H9 (cell line): ENCODE measurements around the gene FRAS1. TPM values are rescaled to one million over a fixed set of nuclear protein-coding genes. Genes with fewer than 3 reads are reported as not detected.
"Not testable (repeated sequence)": the region's sequence is repeated elsewhere in the genome, so short reads cannot be mapped to it uniquely, and the experiment has no call there.

Source experiments
- DNase-seq: peaks from one replicate; pipeline ENCODE4 v3.0.0-alpha.2; 2017
- H2AFZ ChIP-seq: one replicate; pipeline ENCODE4 v1.6.1; 2013; ENCODE audit warnings: mild to moderate bottlenecking, low read length, control low read depth, moderate library complexity
- H2AK5ac ChIP-seq: 2 replicates; pipeline ENCODE4 v1.6.1; 2013; ENCODE audit warnings: low read length, control low read depth, mixed read lengths; ENCODE audit not compliant: insufficient read length
- H2BK120ac ChIP-seq: one replicate; pipeline ENCODE4 v1.6.1; 2013; ENCODE audit warnings: low read depth, mild to moderate bottlenecking, low read length, control low read depth, inconsistent platforms; ENCODE audit not compliant: poor library complexity, severe bottlenecking
- H2BK12ac ChIP-seq: 2 replicates; pipeline ENCODE4 v1.6.1; 2013; ENCODE audit warnings: low read length, control low read depth, mixed read lengths, low read depth; ENCODE audit not compliant: insufficient read length
- H2BK15ac ChIP-seq: 2 replicates; pipeline ENCODE4 v1.6.1; 2013; ENCODE audit warnings: low read depth, low read length, control low read depth
- H2BK20ac ChIP-seq: one replicate; pipeline ENCODE4 v1.6.1; 2013; ENCODE audit warnings: low read depth, mild to moderate bottlenecking, low read length, control low read depth, inconsistent platforms; ENCODE audit not compliant: poor library complexity, severe bottlenecking
- H2BK5ac ChIP-seq: 2 replicates; pipeline ENCODE4 v1.6.1; 2013; ENCODE audit warnings: low read length, control low read depth, mixed read lengths; ENCODE audit not compliant: insufficient read length
- H3K14ac ChIP-seq: 2 replicates; pipeline ENCODE4 v1.6.1; 2013; ENCODE audit warnings: low read length, control low read depth; ENCODE audit not compliant: insufficient read depth
- H3K18ac ChIP-seq: 2 replicates; pipeline ENCODE4 v1.6.1; 2013; ENCODE audit warnings: low read depth, mild to moderate bottlenecking, mixed read lengths, low read length, control low read depth; ENCODE audit not compliant: insufficient read length
- H3K23ac ChIP-seq: 2 replicates; pipeline ENCODE4 v1.6.1; 2013; ENCODE audit warnings: low read length, control low read depth, mixed read lengths, low read depth; ENCODE audit not compliant: insufficient read length
- H3K23me2 ChIP-seq: 2 replicates; pipeline ENCODE4 v1.6.1; 2013; ENCODE audit warnings: low read depth, mild to moderate bottlenecking, mixed read lengths, low read length, control low read depth; ENCODE audit not compliant: insufficient read length, poor library complexity, severe bottlenecking
- H3K27ac ChIP-seq: 2 replicates; pipeline ENCODE4 v1.5.1; 2013; ENCODE audit warnings: low read length, control low read depth, mixed read lengths, low read depth; ENCODE audit not compliant: insufficient read length
- H3K27me3 ChIP-seq: 2 replicates; pipeline ENCODE4 v1.6.1; 2013; ENCODE audit warnings: low read length, control low read depth, inconsistent platforms; ENCODE audit not compliant: insufficient read depth
- H3K4ac ChIP-seq: 2 replicates; pipeline ENCODE4 v1.6.1; 2013; ENCODE audit warnings: low read depth, mild to moderate bottlenecking, control low read depth, inconsistent platforms, low read length, moderate library complexity
- H3K4me1 ChIP-seq: 2 replicates; pipeline ENCODE4 v1.6.1; 2013; ENCODE audit warnings: low read length, control low read depth, inconsistent platforms; ENCODE audit not compliant: insufficient read depth
- H3K4me2 ChIP-seq: 2 replicates; pipeline ENCODE4 v1.6.1; 2013; ENCODE audit warnings: low read length, control low read depth, mixed read lengths; ENCODE audit not compliant: insufficient read length, insufficient read depth
- H3K56ac ChIP-seq: 2 replicates; pipeline ENCODE4 v1.6.1; 2013; ENCODE audit warnings: low read depth, mild to moderate bottlenecking, mixed read lengths, low read length, control low read depth; ENCODE audit not compliant: insufficient read length
- H3K79me1 ChIP-seq: 2 replicates; pipeline ENCODE4 v1.6.1; 2013; ENCODE audit warnings: low read depth, mild to moderate bottlenecking, moderate library complexity, low read length, control low read depth, inconsistent platforms; ENCODE audit not compliant: insufficient read depth, poor library complexity, severe bottlenecking
- H3K79me2 ChIP-seq: 2 replicates; pipeline ENCODE4 v1.6.1; 2013; ENCODE audit warnings: low read length, control low read depth, inconsistent platforms; ENCODE audit not compliant: insufficient read depth
- H3K9ac ChIP-seq: 2 replicates; pipeline ENCODE4 v1.6.1; 2013; ENCODE audit warnings: low read length, control low read depth, mixed read lengths; ENCODE audit not compliant: insufficient read length; ENCODE audit errors: extremely low read depth
- H3K9me3 ChIP-seq: one replicate; pipeline ENCODE4 v1.6.1; 2013; ENCODE audit warnings: low read depth, low read length, inconsistent platforms; ENCODE audit not compliant: control insufficient read depth
- H3T11ph ChIP-seq: one replicate; pipeline ENCODE4 v1.6.1; 2013; ENCODE audit warnings: mild to moderate bottlenecking, low read length, control low read depth, inconsistent platforms
- H4K20me1 ChIP-seq: one replicate; pipeline ENCODE4 v1.6.1; 2013; ENCODE audit not compliant: control insufficient read depth, insufficient read length, insufficient read depth
- H4K5ac ChIP-seq: 2 replicates; pipeline ENCODE4 v1.6.1; 2013; ENCODE audit warnings: low read depth, mild to moderate bottlenecking, mixed read lengths, low read length, control low read depth; ENCODE audit not compliant: insufficient read length
- H4K8ac ChIP-seq: replicated peaks from 2 replicates; pipeline ENCODE4 v1.6.1; 2013; ENCODE audit warnings: low read length, control low read depth, mixed read lengths, low read depth; ENCODE audit not compliant: insufficient read length
- H4K91ac ChIP-seq: 2 replicates; pipeline ENCODE4 v1.6.1; 2013; ENCODE audit warnings: low read depth, mild to moderate bottlenecking, moderate library complexity, mixed read lengths, low read length, control low read depth; ENCODE audit not compliant: insufficient read length
- H3K27ac Mint-ChIP-seq, 3 experiments: 2 replicates in 2 of 3; 3 replicates in 1 of 3; pipeline ENCODE4 v1.8.0; 2020 to 2021; ENCODE audit warnings: mixed read lengths in 3 of 3, mild to moderate bottlenecking in 1 of 3, moderate library complexity in 1 of 3
- H3K27me3 Mint-ChIP-seq: 2 replicates; pipeline ENCODE4 v1.8.0; 2021; ENCODE audit warnings: low read depth, mild to moderate bottlenecking, moderate library complexity, mixed read lengths
- H3K36me3 Mint-ChIP-seq, 3 experiments: 2 replicates in 2 of 3; 3 replicates in 1 of 3; pipeline ENCODE4 v1.8.0; 2020 to 2021; ENCODE audit warnings: low read depth in 3 of 3, mixed read lengths in 3 of 3; ENCODE audit not compliant: insufficient read depth in 1 of 3
- H3K4me1 Mint-ChIP-seq, 2 experiments: 2 replicates each; pipeline ENCODE4 v1.8.0; 2020; ENCODE audit warnings: mixed read lengths in 2 of 2
- H3K4me3 Mint-ChIP-seq, 2 experiments: 2 replicates in 1 of 2; 3 replicates in 1 of 2; pipeline ENCODE4 v1.8.0; 2020 to 2021; ENCODE audit warnings: mild to moderate bottlenecking in 2 of 2, mixed read lengths in 2 of 2, moderate library complexity in 1 of 2
- H3K9me3 Mint-ChIP-seq, 2 experiments: 2 replicates in 1 of 2; 3 replicates in 1 of 2; pipeline ENCODE4 v1.8.0; 2020; ENCODE audit warnings: mild to moderate bottlenecking in 2 of 2, mixed read lengths in 2 of 2, moderate library complexity in 1 of 2
- CTCF ChIP-seq: fragments of 200-600 bp; sonication (generic); conservative IDR thresholded peaks from 3 replicates; pipeline ENCODE4 v1.8.0; 2021; ENCODE audit warnings: antibody characterized with exemption, mild to moderate bottlenecking
- WGBS: extraction: QIAGEN DNeasy Blood & Tissue Kit; methylation state at CpG from one replicate; pipeline ENCODE4 v1.1.7; 2013; ENCODE audit warnings: missing lambda C conversion rate, low lambda C conversion rate, mixed read lengths; ENCODE audit not compliant: insufficient read length; ENCODE audit errors: extremely low coverage; 5-methylcytosine and 5-hydroxymethylcytosine counted together
- total RNA-seq: library from RNA; stranded (reverse); gene quantifications from 2 replicates; pipeline ENCODE4 v1.2.1, GENCODE V29; 2021

Gene FRAS1
- total RNA-seq, 1 experiment from 2014 or later: 58.5 TPM

GRCh38 chr4:78545275-78546246 lies 488.4 kb downstream of the FRAS1 start:
- Histone ChIP-seq H2BK120ac (no peak overlapping the region), H2BK15ac (no peak overlapping the region), H3K18ac (no peak overlapping the region), H3K9me3 (no peaks in the 10 kb centered on the region), H4K5ac (no peak overlapping the region), H3K14ac (no peak overlapping the region), H4K91ac (no peak overlapping the region), H3K4ac (no peak overlapping the region), H3K79me2 (no peaks in the 10 kb centered on the region), H3K23me2 (no peaks in the 10 kb centered on the region), H3K27me3 (no peaks in the 10 kb centered on the region; the same call in 1 of the 2 replicates), H4K20me1 (no peaks in the 10 kb centered on the region), H3K27ac (no peak overlapping the region), H2BK12ac (no peak overlapping the region), H4K8ac (no peak overlapping the region), H2AK5ac (no peak overlapping the region), H3K56ac (no peak overlapping the region), H3K4me1 (no peaks in the 10 kb centered on the region), H3T11ph (no peak overlapping the region), H2BK20ac (no peak overlapping the region), H3K23ac (no peak overlapping the region), H2BK5ac (no peak overlapping the region), H3K79me1 (no peaks in the 10 kb centered on the region), H2AFZ (no peak overlapping the region), H3K4me2 (no peak overlapping the region), H3K9ac (no peak overlapping the region)
- H3K4me3 Mint-ChIP-seq: no peak overlapping the region
- H3K27me3 Mint-ChIP-seq: peaks cover 14% of the 10 kb centered on the region
- H3K9me3 Mint-ChIP-seq: peaks cover 6 to 12% of the 10 kb centered on the region in 2 experiments; a peak in 3 of 5 replicates
- no CpG with 5 or more reads among the region's 5 CpGs for WGBS
- peaks cover 13 to 17% of the 10 kb centered on the region in 2 experiments for H3K4me1 Mint-ChIP-seq
- H3K36me3 Mint-ChIP-seq: peaks cover 4 to 16% (median 5%) of the 10 kb centered on the region in 3 experiments; a peak in 6 of 7 replicates
- DNase-seq: no peak
- no peak overlapping the region for H3K27ac Mint-ChIP-seq
- no peak for TF ChIP-seq CTCF

- H4K91ac ChIP-seq, H3K14ac ChIP-seq, H3K36me3 Mint-ChIP-seq, H2BK12ac ChIP-seq, H2BK5ac ChIP-seq, H3K4me1 ChIP-seq, H3K4me2 ChIP-seq, H3K27ac ChIP-seq, H4K8ac ChIP-seq, H2BK20ac ChIP-seq, H3K4me3 Mint-ChIP-seq, H3K18ac ChIP-seq, H3K4ac ChIP-seq, H3K23me2 ChIP-seq, H2AFZ ChIP-seq, H4K5ac ChIP-seq, H2AK5ac ChIP-seq, H3K23ac ChIP-seq, H3K56ac ChIP-seq, H3K79me1 ChIP-seq, DNase-seq, H3T11ph ChIP-seq, H3K27ac Mint-ChIP-seq, H3K27me3 ChIP-seq, H2BK15ac ChIP-seq, H3K9ac ChIP-seq, H3K9me3 ChIP-seq, H3K79me2 ChIP-seq, H4K20me1 ChIP-seq, H2BK120ac ChIP-seq: not testable (repeated sequence)
- peaks cover 29 to 32% of the 10 kb centered on the region in 2 experiments for H3K4me1 Mint-ChIP-seq
- peaks cover 6 to 12% of the 10 kb centered on the region in 2 experiments; a peak in 3 of 5 replicates for H3K9me3 Mint-ChIP-seq
- peaks cover 28% of the 10 kb centered on the region for H3K27me3 Mint-ChIP-seq
- no CpG with 5 or more reads among the region's 28 CpGs for WGBS
Measured at GRCh38 chr4:78547899-78548298, 490.8 kb downstream of the FRAS1 start.
